K562 treated with DMSO at 1 percent for 48 hours (cell line): Measurements from ENCODE around the gene PDSS1. TPM values are rescaled to one million over a fixed set of nuclear protein-coding genes. Genes with fewer than 3 reads are reported as not detected.

Source experiments
- total RNA-seq: library from RNA; unstranded; fragments of 300-600 nt; gene quantifications from 2 replicates; pipeline ENCODE4 v1.2.3, GENCODE V29; 2022; ENCODE audit warnings: low replicate concordance; ENCODE audit errors: extremely low read depth

The PDSS1 gene, protein sequence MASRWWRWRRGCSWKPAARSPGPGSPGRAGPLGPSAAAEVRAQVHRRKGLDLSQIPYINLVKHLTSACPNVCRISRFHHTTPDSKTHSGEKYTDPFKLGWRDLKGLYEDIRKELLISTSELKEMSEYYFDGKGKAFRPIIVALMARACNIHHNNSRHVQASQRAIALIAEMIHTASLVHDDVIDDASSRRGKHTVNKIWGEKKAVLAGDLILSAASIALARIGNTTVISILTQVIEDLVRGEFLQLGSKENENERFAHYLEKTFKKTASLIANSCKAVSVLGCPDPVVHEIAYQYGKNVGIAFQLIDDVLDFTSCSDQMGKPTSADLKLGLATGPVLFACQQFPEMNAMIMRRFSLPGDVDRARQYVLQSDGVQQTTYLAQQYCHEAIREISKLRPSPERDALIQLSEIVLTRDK
- not detected in 2 replicates for total RNA-seq

DNA sequence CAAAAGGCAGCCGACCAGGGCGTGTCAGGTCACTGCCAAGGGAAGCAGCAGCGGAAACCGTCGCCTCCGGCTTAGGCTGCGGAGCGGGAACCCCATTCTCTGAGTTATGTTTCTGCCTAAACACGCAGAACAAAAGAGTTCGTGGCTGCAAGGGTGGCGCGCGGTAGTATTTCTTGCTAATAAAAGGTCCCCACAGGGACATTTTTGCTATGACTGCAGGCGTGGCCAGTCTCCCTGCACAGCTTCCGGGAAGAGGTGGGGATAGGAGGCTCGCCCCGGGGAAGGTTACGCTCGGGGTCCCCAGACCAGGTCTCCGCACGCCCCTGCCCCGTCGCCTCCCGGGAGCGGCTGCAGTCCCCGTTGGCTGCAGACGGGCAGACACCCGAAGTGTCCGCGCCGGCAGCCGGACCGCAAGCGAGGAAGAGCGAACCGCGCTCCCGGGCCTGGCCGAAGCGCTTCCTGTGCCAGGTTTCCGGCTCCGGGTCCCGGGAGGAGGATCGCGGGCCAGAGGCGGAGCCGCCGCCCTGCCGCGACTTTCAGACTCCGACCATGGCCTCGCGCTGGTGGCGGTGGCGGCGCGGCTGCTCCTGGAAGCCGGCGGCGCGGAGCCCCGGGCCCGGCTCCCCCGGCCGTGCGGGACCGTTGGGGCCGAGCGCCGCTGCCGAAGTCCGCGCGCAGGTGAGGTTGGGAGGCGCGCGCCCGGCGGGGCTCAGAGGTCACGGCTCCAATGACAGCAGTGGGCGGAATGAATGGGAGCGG, at the start of gene PDSS1:
PDSS1 (plus strand) TSS at position 539 of the 759 bp plus-strand sequence; CDS start at position 550, 11 bp downstream.

Other genes starting within 250 kb of the PDSS1 start
- not detected in 2 replicates for gene ABI1, start 163.3 kb downstream of the PDSS1 start, total RNA-seq